HG03045 (cell line): ENCODE data around the gene ZNF177.

Experiments
- ATAC-seq: cut with Tn5 transposase; IDR thresholded peaks from one replicate; pipeline ENCODE4 v1.9.1; 2021; ENCODE audit warnings: mild to moderate bottlenecking, moderate library complexity; ENCODE audit not compliant: unreplicated experiment

Gene ZNF177

GRCh38 chr19:9413240-9413954, 50.6 kb downstream of the ZNF177 start:
- ATAC-seq = no peak

GRCh38 chr19:9427941-9428340, 65.1 kb downstream of the ZNF177 start:
- ATAC-seq = no peak

GRCh38 chr19:9430444-9430843, 67.6 kb downstream of the ZNF177 start:
- no peak for ATAC-seq

- no peak for ATAC-seq
Observed at GRCh38 chr19:9431475-9431874, 68.7 kb downstream of the ZNF177 start.
